Caco-2 (cell line): Measurements from ENCODE around the gene FOXP1. TPM values are rescaled to one million over a fixed set of nuclear protein-coding genes. Genes with fewer than 3 reads are reported as not detected.

Source experiments
- BruUV-seq: library from RNA; stranded (reverse); fragments of 400-500 nt; replicated peaks from 2 replicates; lab custom pipeline; 2021; lab: Mats Ljungman, UMichigan
- CTCF ChIA-PET: fragments of 300-600 bp; sonication (Branson Sonifier 250); formaldehyde crosslinking; loops from one replicate; lab custom pipeline; 2022; ENCODE audit warnings: antibody characterized with exemption; lab: Charles Lee
- POLR2A ChIA-PET: fragments of 300-600 bp; sonication (Branson Sonifier 250); formaldehyde crosslinking; loops from one replicate; lab custom pipeline; 2022; ENCODE audit warnings: antibody characterized with exemption; lab: Charles Lee
- DNase-seq, 2 experiments: peaks; one replicate each; pipeline versions ENCODE4 v3.0.0 to v3.0.0-alpha.2; 2020 to 2022
- H3K27me3 ChIP-seq: replicated peaks from 2 replicates; pipeline ENCODE4 v1.6.0; 2011; ENCODE audit warnings: low read length; ENCODE audit not compliant: control insufficient read depth, insufficient read depth
- H3K36me3 ChIP-seq: 2 replicates; pipeline ENCODE4 v1.5.1; 2011; ENCODE audit warnings: low read length; ENCODE audit not compliant: control insufficient read depth, insufficient read depth
- H3K4me1 ChIP-seq: fragments of 250-450 bp; sonication (Bioruptor Pico); 2 replicates; pipeline ENCODE4 v1.5.1; 2020; ENCODE audit warnings: mild to moderate bottlenecking
- H3K4me3 ChIP-seq: 2 replicates; pipeline ENCODE4 v1.5.1; 2011; ENCODE audit warnings: low read depth, mild to moderate bottlenecking, control low read depth, low read length
- H3K9me3 ChIP-seq: fragments of 250-450 bp; sonication (Bioruptor Pico); 2 replicates; pipeline ENCODE4 v1.5.1; 2020; ENCODE audit warnings: mild to moderate bottlenecking, moderate library complexity
- H3K27ac Mint-ChIP-seq: one replicate; pipeline ENCODE4 v1.8.0; 2022; ENCODE audit warnings: mixed read lengths; ENCODE audit not compliant: unreplicated experiment
- H3K27me3 Mint-ChIP-seq: one replicate; pipeline ENCODE4 v1.8.0; 2022; ENCODE audit warnings: mixed read lengths; ENCODE audit not compliant: insufficient read depth, unreplicated experiment
- H3K36me3 Mint-ChIP-seq: one replicate; pipeline ENCODE4 v1.8.0; 2022; ENCODE audit warnings: mild to moderate bottlenecking, mixed read lengths; ENCODE audit not compliant: insufficient read depth, unreplicated experiment
- H3K4me1 Mint-ChIP-seq: one replicate; pipeline ENCODE4 v1.8.0; 2022; ENCODE audit warnings: low read depth, mixed read lengths; ENCODE audit not compliant: unreplicated experiment
- H3K4me3 Mint-ChIP-seq: one replicate; pipeline ENCODE4 v1.8.0; 2022; ENCODE audit warnings: mild to moderate bottlenecking, moderate library complexity, mixed read lengths; ENCODE audit not compliant: unreplicated experiment
- H3K9me3 Mint-ChIP-seq: one replicate; pipeline ENCODE4 v1.8.0; 2022; ENCODE audit warnings: mixed read lengths; ENCODE audit not compliant: unreplicated experiment
- intact Hi-C: fragments of 100-400 bp; cut with micrococcal nuclease; formaldehyde crosslinking; loops from one replicate; pipeline ENCODE4 v1.10.0; 2022; ENCODE audit not compliant: unreplicated experiment
- total RNA-seq: library from RNA; stranded (reverse); gene quantifications from 2 replicates; pipeline ENCODE4 v1.2.3, GENCODE V29; 2022
- TF ChIP-seq, protein P1 (sequence below), 2 experiments: fragments of 200-600 bp in 1 of 2; IDR thresholded peaks; 1 replicate in 1 of 2; 2 replicates in 1 of 2; pipeline versions ENCODE4 v1.5.1 to v1.8.0; 2011 to 2022; ENCODE audit warnings: antibody characterized with exemption in 1 of 2, control low read depth in 1 of 2, inconsistent platforms in 1 of 2, low read depth in 1 of 2, low read length in 1 of 2, mild to moderate bottlenecking in 1 of 2, moderate library complexity in 1 of 2; ENCODE audit not compliant: insufficient read depth in 1 of 2, severe bottlenecking in 1 of 2, unreplicated experiment in 1 of 2

Gene FOXP1
- total RNA-seq, 1 experiment from 2014 or later: 131 TPM

DNA sequence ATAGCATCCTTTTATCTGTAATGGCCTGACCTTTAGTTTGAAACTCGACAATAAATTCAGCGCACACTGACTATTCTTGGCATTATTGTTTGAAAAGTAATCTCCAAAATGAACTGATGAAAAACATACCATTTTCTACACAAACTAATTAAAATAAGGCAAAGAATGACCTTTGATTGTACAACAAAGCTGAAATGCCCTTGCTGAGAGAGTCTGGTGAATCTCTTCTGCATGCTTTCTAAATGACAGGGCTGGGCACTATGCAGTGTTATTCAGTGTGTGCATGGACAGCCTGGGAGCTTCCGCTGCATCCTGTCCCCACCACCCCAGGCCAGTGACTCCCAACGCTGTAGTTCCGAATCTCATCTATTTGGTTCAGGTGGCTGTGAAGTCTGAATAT, 530.8 kb downstream of the FOXP1 start:
- Histone ChIP-seq H3K4me1 (peaks cover 54% of the 10 kb centered on the region), H3K36me3 (no peaks in the 10 kb centered on the region), H3K9me3 (no peaks in the 10 kb centered on the region), H3K4me3 (no peak overlapping the region), H3K27me3 (no peaks in the 10 kb centered on the region)
- intact Hi-C loops: no loop called here
- Mint-ChIP-seq H3K4me1 (peaks cover 59% of the 10 kb centered on the region), H3K27me3 (no peaks in the 10 kb centered on the region), H3K4me3 (no peak overlapping the region), H3K9me3 (no peaks in the 10 kb centered on the region), H3K36me3 (peaks cover 80% of the 10 kb centered on the region), H3K27ac (no peak overlapping the region)
- BruUV-seq: no TSS peak
- POLR2A ChIA-PET: interaction anchor here (0.8 kb wide), 1 partner anchor 529 kb away, joined by 6 read pairs; no protein-coding TSS in a partner anchor
- DNase-seq: no peak
- TF ChIP-seq, protein P1, sequence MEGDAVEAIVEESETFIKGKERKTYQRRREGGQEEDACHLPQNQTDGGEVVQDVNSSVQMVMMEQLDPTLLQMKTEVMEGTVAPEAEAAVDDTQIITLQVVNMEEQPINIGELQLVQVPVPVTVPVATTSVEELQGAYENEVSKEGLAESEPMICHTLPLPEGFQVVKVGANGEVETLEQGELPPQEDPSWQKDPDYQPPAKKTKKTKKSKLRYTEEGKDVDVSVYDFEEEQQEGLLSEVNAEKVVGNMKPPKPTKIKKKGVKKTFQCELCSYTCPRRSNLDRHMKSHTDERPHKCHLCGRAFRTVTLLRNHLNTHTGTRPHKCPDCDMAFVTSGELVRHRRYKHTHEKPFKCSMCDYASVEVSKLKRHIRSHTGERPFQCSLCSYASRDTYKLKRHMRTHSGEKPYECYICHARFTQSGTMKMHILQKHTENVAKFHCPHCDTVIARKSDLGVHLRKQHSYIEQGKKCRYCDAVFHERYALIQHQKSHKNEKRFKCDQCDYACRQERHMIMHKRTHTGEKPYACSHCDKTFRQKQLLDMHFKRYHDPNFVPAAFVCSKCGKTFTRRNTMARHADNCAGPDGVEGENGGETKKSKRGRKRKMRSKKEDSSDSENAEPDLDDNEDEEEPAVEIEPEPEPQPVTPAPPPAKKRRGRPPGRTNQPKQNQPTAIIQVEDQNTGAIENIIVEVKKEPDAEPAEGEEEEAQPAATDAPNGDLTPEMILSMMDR (IDR thresholded peaks at IDR 0.05; ENCODE audit: insufficient read depth in 1 of 2, low read depth in 1 of 2, low read length in 1 of 2, severe bottlenecking in 1 of 2, unreplicated experiment in 1 of 2): no peak
- CTCF ChIA-PET: no interaction called here

DNA sequence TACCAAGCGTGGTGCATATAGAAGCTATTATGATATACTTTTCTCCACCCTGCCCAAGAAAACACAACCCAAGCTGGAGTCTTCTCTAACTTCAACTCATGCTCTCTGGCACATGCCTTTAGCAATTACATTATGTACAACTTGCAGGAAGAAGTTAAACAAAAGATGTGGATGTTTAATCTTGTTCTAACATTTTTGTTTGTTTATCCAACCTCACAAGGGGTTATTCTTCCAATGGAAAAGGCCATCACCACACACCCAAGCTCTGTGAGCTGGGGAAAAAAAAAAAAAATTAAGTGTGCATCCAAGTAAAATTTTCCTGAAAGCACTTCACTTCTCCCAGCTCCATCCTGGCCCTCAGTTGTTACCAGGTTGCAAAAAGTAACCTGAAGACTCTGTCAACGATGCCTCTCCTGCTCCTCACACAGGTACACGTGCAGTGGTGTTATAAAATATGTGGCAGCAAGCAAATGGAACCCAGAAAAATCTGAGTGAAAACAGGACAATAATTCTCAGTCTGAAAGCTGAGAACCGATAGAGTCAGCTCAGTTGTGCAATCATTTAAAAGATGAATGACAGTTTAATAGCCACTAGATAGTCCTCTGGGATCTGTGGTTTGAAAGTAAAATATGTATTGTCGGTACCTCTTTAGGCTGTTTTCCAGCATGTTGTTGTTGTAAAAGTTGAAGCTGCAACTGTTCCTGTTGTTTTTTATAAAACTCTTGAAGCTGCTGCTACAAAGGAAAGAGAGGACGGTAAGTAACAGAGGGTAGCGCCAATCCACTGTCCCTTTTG, 531.4 kb downstream of the FOXP1 start:
- TF ChIP-seq, protein P1 (IDR thresholded peaks at IDR 0.05; ENCODE audit: insufficient read depth in 1 of 2, low read depth in 1 of 2, low read length in 1 of 2, severe bottlenecking in 1 of 2, unreplicated experiment in 1 of 2): no peak
- Histone ChIP-seq H3K9me3 (no peaks in the 10 kb centered on the region), H3K27me3 (no peaks in the 10 kb centered on the region), H3K36me3 (no peaks in the 10 kb centered on the region), H3K4me3 (no peak overlapping the region), H3K4me1 (peaks cover 49% of the 10 kb centered on the region)
- Mint-ChIP-seq H3K4me1 (peaks cover 59% of the 10 kb centered on the region), H3K27me3 (no peaks in the 10 kb centered on the region), H3K9me3 (no peaks in the 10 kb centered on the region), H3K4me3 (no peak overlapping the region), H3K36me3 (peaks cover 86% of the 10 kb centered on the region), H3K27ac (no peak overlapping the region)
- intact Hi-C loops: no loop called here
- DNase-seq: no peak
- BruUV-seq: no TSS peak
- ChIA-PET POLR2A (interaction anchor here (0.8 kb wide), 2 partner anchors 79 to 530 kb away, joined by 3 to 6 read pairs; no protein-coding TSS in a partner anchor), CTCF (no interaction called here)

- TF ChIP-seq, protein P1 (IDR thresholded peaks at IDR 0.05; ENCODE audit: insufficient read depth in 1 of 2, low read depth in 1 of 2, low read length in 1 of 2, severe bottlenecking in 1 of 2, unreplicated experiment in 1 of 2): no peak
- Mint-ChIP-seq H3K36me3 (peaks cover 94% of the 10 kb centered on the region), H3K4me3 (no peak overlapping the region), H3K4me1 (peaks cover 59% of the 10 kb centered on the region), H3K27me3 (no peaks in the 10 kb centered on the region), H3K9me3 (no peaks in the 10 kb centered on the region), H3K27ac (peak overlapping the region; percentile 72)
- intact Hi-C loops: no loop called here
- H3K36me3 ChIP-seq: peaks cover 2% of the 10 kb centered on the region; the same call in 1 of the 2 replicates
- ChIA-PET CTCF (no interaction called here), POLR2A (no interaction called here)
- no peaks in the 10 kb centered on the region for H3K9me3 ChIP-seq
- DNase-seq: no peak
- H3K4me1 ChIP-seq: peaks cover 43% of the 10 kb centered on the region
- H3K27me3 ChIP-seq: no peaks in the 10 kb centered on the region
- no peak overlapping the region for H3K4me3 ChIP-seq
- BruUV-seq: no TSS peak
Observed at GRCh38 chr3:71051259-71051595, 532.3 kb downstream of the FOXP1 start.
